ENCODE results near the gene FOXK1. TPM values are rescaled to one million over a fixed set of nuclear protein-coding genes. Genes with fewer than 3 reads are reported as not detected.

The FOXK1 gene
- total and polyA plus RNA-seq, 2 of the 13 experiments (the other 11 are each of a cell fraction or from before 2014, with no cell fraction given) = 4.6 to 8.8 TPM

GRCh38 chr7:4730276-4730675 lies 48.2 kb downstream of the FOXK1 start:
- Histone ChIP-seq H3K9ac (ENCODE audit: insufficient read depth, low read depth, low read length) (no peak overlapping the region), H4K20me1 (ENCODE audit: insufficient read depth, low read length) (peaks cover 28% of the 10 kb centered on the region; the same call in 1 of the 2 replicates), H3K36me3 (replicated peaks in 1 of 2; ENCODE audit: control insufficient read depth in 1 of 2, insufficient read depth in 2 of 2, low read length in 2 of 2) (peaks cover 14 to 34% of the 10 kb centered on the region in 2 experiments), H3K79me2 (ENCODE audit: insufficient read depth, low read length) (peaks cover 63% of the 10 kb centered on the region), H3K4me2 (ENCODE audit: low read depth, low read length) (no peak overlapping the region), H3K4me3 (replicated peaks in 1 of 3; ENCODE audit: insufficient read depth in 1 of 3, low read depth in 2 of 3, low read length in 3 of 3) (no peak overlapping the region), H2AFZ (ENCODE audit: low read length) (no peak overlapping the region), H3K27ac (ENCODE audit: extremely low read length, insufficient read depth, low read length) (no peak overlapping the region), H3K27me3 (ENCODE audit: control insufficient read depth in 1 of 2, insufficient read depth in 2 of 2, low read length in 2 of 2) (no peaks in the 10 kb centered on the region), H3K4me1 (ENCODE audit: insufficient read depth, low read length) (peaks cover 22% of the 10 kb centered on the region), H3K9me3 (ENCODE audit: low read length) (no peaks in the 10 kb centered on the region)
- no TSS peak for BruUV-seq (replicated peaks)
- POLR2A ChIA-PET = no interaction called here
- WGBS (ENCODE audit: low lambda C conversion rate) = 97% methylated on average over 13 of the region's 19 CpGs
- FAIRE-seq (no peak), DNase-seq (ENCODE audit: low spot score) (no peak), ATAC-seq (no peak)
- TF ChIP-seq HOXA9 (CRISPR knock-in tag; IDR thresholded peaks at IDR 0.05; ENCODE audit: borderline replicate concordance) (no peak), AGO2 (optimal IDR thresholded peaks at IDR 0.05; ENCODE audit: low read depth, low read length) (peak; percentile 51), CAMTA2 (CRISPR knock-in tag; IDR thresholded peaks at IDR 0.05; ENCODE audit: borderline replicate concordance) (no peak), ZNF639 (CRISPR knock-in tag; conservative IDR thresholded peaks at IDR 0.05) (no peak)
- intact Hi-C loops (cut with micrococcal nuclease; ENCODE audit: unreplicated experiment) = no loop called here
- CTCF ChIA-PET (ENCODE audit: low intra/inter-chr PET ratio, low total read pairs) = no interaction called here
- in situ Hi-C loops (cut with HindIII; ENCODE audit: extremely low pct_ligation_motif_present, low pct_unique_long_range_greater_than_20kb) = no loop called here

- ChIA-PET POLR2A (no interaction called here), CTCF (ENCODE audit: low intra/inter-chr PET ratio, low total read pairs) (no interaction called here)
- FAIRE-seq (no peak), ATAC-seq (no peak), DNase-seq (ENCODE audit: low spot score) (no peak)
- Histone ChIP-seq H3K27ac (ENCODE audit: extremely low read length, insufficient read depth, low read length) (no peak overlapping the region), H3K4me1 (ENCODE audit: insufficient read depth, low read length) (peaks cover 15% of the 10 kb centered on the region; the same call in 1 of the 2 replicates), H3K4me3 (replicated peaks in 1 of 3; ENCODE audit: insufficient read depth in 1 of 3, low read depth in 2 of 3, low read length in 3 of 3) (no peak overlapping the region), H3K9me3 (ENCODE audit: low read length) (no peaks in the 10 kb centered on the region), H3K4me2 (ENCODE audit: low read depth, low read length) (no peak overlapping the region), H3K36me3 (replicated peaks in 1 of 2; ENCODE audit: control insufficient read depth in 1 of 2, insufficient read depth in 2 of 2, low read length in 2 of 2) (peaks cover 14 to 34% of the 10 kb centered on the region in 2 experiments), H4K20me1 (ENCODE audit: insufficient read depth, low read length) (peaks cover 22% of the 10 kb centered on the region; the same call in 1 of the 2 replicates), H2AFZ (ENCODE audit: low read length) (no peak overlapping the region), H3K27me3 (ENCODE audit: control insufficient read depth in 1 of 2, insufficient read depth in 2 of 2, low read length in 2 of 2) (no peaks in the 10 kb centered on the region), H3K79me2 (ENCODE audit: insufficient read depth, low read length) (peaks cover 60% of the 10 kb centered on the region), H3K9ac (ENCODE audit: insufficient read depth, low read depth, low read length) (no peak overlapping the region)
- WGBS (ENCODE audit: low lambda C conversion rate) = 93% methylated on average over 8 of the region's 10 CpGs
- no TSS peak for BruUV-seq (replicated peaks)
- TF ChIP-seq XRCC5 (optimal IDR thresholded peaks at IDR 0.05; ENCODE audit: low read length) (no peak), PREB (CRISPR knock-in tag; IDR thresholded peaks at IDR 0.05) (no peak), ZNF770 (CRISPR knock-in tag; IDR thresholded peaks at IDR 0.05) (peak; percentile 32; the same call in 1 of the 2 replicates), SMARCC2 (IDR thresholded peaks at IDR 0.05) (no peak), GRHL1 (CRISPR knock-in tag; conservative IDR thresholded peaks at IDR 0.05) (no peak), HMG20A (CRISPR knock-in tag; IDR thresholded peaks at IDR 0.05; ENCODE audit: borderline replicate concordance) (no peak), EZH2 (conservative IDR thresholded peaks at IDR 0.05; ENCODE audit: low read depth, low read length) (no peak), ZNF44 (CRISPR knock-in tag; IDR thresholded peaks at IDR 0.05) (no peak), NRL (CRISPR knock-in tag; IDR thresholded peaks at IDR 0.05; ENCODE audit: borderline replicate concordance) (no peak)
- in situ Hi-C loops (cut with HindIII; ENCODE audit: extremely low pct_ligation_motif_present, low pct_unique_long_range_greater_than_20kb) = no loop called here
- intact Hi-C loops (cut with micrococcal nuclease; ENCODE audit: unreplicated experiment) = no loop called here
These were observed 48.9 kb downstream of the FOXK1 start for GRCh38 chr7:4730971-4731370.

Measured in HepG2 (cell line).